Stimulated activated CD4-positive, alpha-beta T cell treated with anti-CD3 and anti-CD28 coated beads, TNF-alpha, amount 100 ng/mL, for 4 hours (primary cell): ENCODE results near the gene CELA2B.

Experiments
- DNase-seq, 3 experiments: peaks; one replicate each; pipeline ENCODE4 v3.0.0-alpha.2; 2020; ENCODE audit warnings: low read depth in 3 of 3

The CELA2B gene

GRCh38 chr1:15525050-15526020, 49.4 kb downstream of the CELA2B start:
- no peak for DNase-seq

GRCh38 chr1:15526021-15526489, 50.2 kb downstream of the CELA2B start:
- no peak for DNase-seq

- DNase-seq: peak; percentile 78 to 95 (median 88)
Measured at GRCh38 chr1:15526490-15527339, 50.8 kb downstream of the CELA2B start, which contains the start of gene DNAJC16. Gene DNAJC16, plus strand, starts transcription at chr1:15526848. Its CDS starts 2,258 bp downstream, at chr1:15529106.

- DNase-seq: no peak
Measured at GRCh38 chr1:15531003-15531402, 55.1 kb downstream of the CELA2B start.

- no peak for DNase-seq
Measured at GRCh38 chr1:15531682-15532081, 55.8 kb downstream of the CELA2B start.

GRCh38 chr1:15538771-15539170, 62.9 kb downstream of the CELA2B start:
- DNase-seq: no peak

GRCh38 chr1:15540186-15540585, 64.3 kb downstream of the CELA2B start:
- DNase-seq: no peak
